Vagina (tissue), 2 donors: Measurements from ENCODE around the gene INTS6.

Experiments used
- POLR2A ChIP-seq, 2 donors: fragments of 450-650 bp; IDR thresholded peaks; one replicate each; pipeline ENCODE4 v1.6.1; 2017; ENCODE audit warnings: antibody characterized with exemption in 2 of 2, mild to moderate bottlenecking in 2 of 2, moderate library complexity in 2 of 2
- TF ChIP-seq, protein P1 (sequence below), 3 experiments: fragments of 450-650 bp in 2 of 3; fragments of 200-600 bp in 1 of 3; sonication (generic) in 1 of 3; IDR thresholded peaks; one replicate each; pipeline ENCODE4 v1.5.1; 2017 to 2019; ENCODE audit warnings: antibody characterized with exemption in 3 of 3, mild to moderate bottlenecking in 2 of 3, moderate library complexity in 2 of 3

DNA sequence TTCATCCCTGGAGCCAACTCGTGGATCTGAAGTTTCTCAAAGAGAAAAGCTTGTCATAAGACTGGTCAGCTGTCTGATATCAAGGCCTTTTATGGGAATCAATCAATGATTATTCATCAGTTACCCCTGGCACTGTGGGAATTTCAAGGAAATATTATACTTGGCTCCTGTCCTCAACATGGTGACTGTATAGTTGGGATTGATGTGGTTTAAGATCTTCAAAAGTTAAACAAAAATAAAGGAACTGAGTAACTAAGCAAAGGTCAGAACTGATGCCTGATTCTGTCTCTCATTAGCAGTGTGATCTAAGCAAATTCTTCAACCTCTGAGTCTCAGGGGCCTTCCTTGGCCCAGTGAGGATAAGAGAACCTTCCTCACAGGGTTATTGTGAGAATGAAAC is 135.6 kb downstream of the INTS6 start:
- TF ChIP-seq, protein P1, sequence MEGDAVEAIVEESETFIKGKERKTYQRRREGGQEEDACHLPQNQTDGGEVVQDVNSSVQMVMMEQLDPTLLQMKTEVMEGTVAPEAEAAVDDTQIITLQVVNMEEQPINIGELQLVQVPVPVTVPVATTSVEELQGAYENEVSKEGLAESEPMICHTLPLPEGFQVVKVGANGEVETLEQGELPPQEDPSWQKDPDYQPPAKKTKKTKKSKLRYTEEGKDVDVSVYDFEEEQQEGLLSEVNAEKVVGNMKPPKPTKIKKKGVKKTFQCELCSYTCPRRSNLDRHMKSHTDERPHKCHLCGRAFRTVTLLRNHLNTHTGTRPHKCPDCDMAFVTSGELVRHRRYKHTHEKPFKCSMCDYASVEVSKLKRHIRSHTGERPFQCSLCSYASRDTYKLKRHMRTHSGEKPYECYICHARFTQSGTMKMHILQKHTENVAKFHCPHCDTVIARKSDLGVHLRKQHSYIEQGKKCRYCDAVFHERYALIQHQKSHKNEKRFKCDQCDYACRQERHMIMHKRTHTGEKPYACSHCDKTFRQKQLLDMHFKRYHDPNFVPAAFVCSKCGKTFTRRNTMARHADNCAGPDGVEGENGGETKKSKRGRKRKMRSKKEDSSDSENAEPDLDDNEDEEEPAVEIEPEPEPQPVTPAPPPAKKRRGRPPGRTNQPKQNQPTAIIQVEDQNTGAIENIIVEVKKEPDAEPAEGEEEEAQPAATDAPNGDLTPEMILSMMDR (IDR thresholded peaks at IDR 0.05), result no peak
- no peak for TF ChIP-seq POLR2A (IDR thresholded peaks at IDR 0.05)
